ENCODE data around the gene CWF19L1. TPM values are rescaled to one million over a fixed set of nuclear protein-coding genes. Genes with fewer than 3 reads are reported as not detected.

Gene CWF19L1
- total and polyA plus RNA-seq, 2 donors (not counting 1 experiment from before 2014, with no cell fraction given) = 16.0 to 17.3 TPM

- H3K36me3 ChIP-seq (ENCODE audit: control insufficient read depth, insufficient read depth, low read length) = peaks cover 2% of the 10 kb centered on the region
Observed at GRCh38 chr10:100209303-100209702, 58.1 kb downstream of the CWF19L1 start.

GRCh38 chr10:100208276-100208675 is 59.2 kb downstream of the CWF19L1 start:
- H3K4me2 ChIP-seq (ENCODE audit: extremely low read depth, insufficient read depth, low read length) = no peak overlapping the region
- TF ChIP-seq EZH2 (IDR thresholded peaks at IDR 0.05; ENCODE audit: low read length, missing control alignments) (no peak), CTCF (conservative IDR thresholded peaks at IDR 0.05 in 1 of 2, IDR thresholded peaks at IDR 0.05 in 1 of 2; ENCODE audit: low read depth in 1 of 2, low read length in 2 of 2) (no peak)
- H3K4me3 ChIP-seq (replicated peaks in 1 of 4; ENCODE audit: control extremely low read depth in 1 of 4, insufficient read depth in 1 of 4, low read depth in 3 of 4, low read length in 4 of 4) = no peak overlapping the region
- H3K27me3 ChIP-seq (ENCODE audit: control insufficient read depth, insufficient read depth, low read length) = no peaks in the 10 kb centered on the region
- H3K9ac ChIP-seq (ENCODE audit: insufficient read depth, low read length) = no peak overlapping the region
- no peak overlapping the region for H2AFZ ChIP-seq (ENCODE audit: low read length)
- H3K79me2 ChIP-seq (ENCODE audit: control insufficient read depth, insufficient read depth, low read length) = no peaks in the 10 kb centered on the region
- no peaks in the 10 kb centered on the region for H3K9me3 ChIP-seq (ENCODE audit: control insufficient read depth, insufficient read depth, low read depth, low read length)
- H3K27ac ChIP-seq (ENCODE audit: insufficient read depth, low read length) = no peak overlapping the region
- H3K4me1 ChIP-seq (ENCODE audit: control insufficient read depth, extremely low read depth, insufficient read depth, low read length) = no peaks in the 10 kb centered on the region
- no peaks in the 10 kb centered on the region for H4K20me1 ChIP-seq (ENCODE audit: control insufficient read depth, extremely low read depth, insufficient read depth, low read length)
- DNase-seq (ENCODE audit: low read depth in 2 of 2) = no peak
- peaks cover 3% of the 10 kb centered on the region for H3K36me3 ChIP-seq (ENCODE audit: control insufficient read depth, insufficient read depth, low read length)

More at GRCh38 chr10:100209303-100209702, 58.1 kb downstream of the CWF19L1 start:
- H3K79me2 ChIP-seq (ENCODE audit: control insufficient read depth, insufficient read depth, low read length) = no peaks in the 10 kb centered on the region
- peak in 1 of 2 donors; percentile 80 for DNase-seq (ENCODE audit: low read depth in 2 of 2)
- TF ChIP-seq CTCF (conservative IDR thresholded peaks at IDR 0.05 in 1 of 2, IDR thresholded peaks at IDR 0.05 in 1 of 2; ENCODE audit: low read depth in 1 of 2, low read length in 2 of 2) (no peak), EZH2 (IDR thresholded peaks at IDR 0.05; ENCODE audit: low read length, missing control alignments) (no peak)
- no peak overlapping the region for H3K4me2 ChIP-seq (ENCODE audit: extremely low read depth, insufficient read depth, low read length)
- no peak overlapping the region for H3K27ac ChIP-seq (ENCODE audit: insufficient read depth, low read length)
- H4K20me1 ChIP-seq (ENCODE audit: control insufficient read depth, extremely low read depth, insufficient read depth, low read length) = no peaks in the 10 kb centered on the region
- no peak overlapping the region for H2AFZ ChIP-seq (ENCODE audit: low read length)
- no peak overlapping the region for H3K9ac ChIP-seq (ENCODE audit: insufficient read depth, low read length)
- no peak overlapping the region for H3K4me3 ChIP-seq (replicated peaks in 1 of 4; ENCODE audit: control extremely low read depth in 1 of 4, insufficient read depth in 1 of 4, low read depth in 3 of 4, low read length in 4 of 4)
- no peaks in the 10 kb centered on the region for H3K27me3 ChIP-seq (ENCODE audit: control insufficient read depth, insufficient read depth, low read length)
- H3K4me1 ChIP-seq (ENCODE audit: control insufficient read depth, extremely low read depth, insufficient read depth, low read length) = no peaks in the 10 kb centered on the region
- H3K9me3 ChIP-seq (ENCODE audit: control insufficient read depth, insufficient read depth, low read depth, low read length) = no peaks in the 10 kb centered on the region

GRCh38 chr10:100204370-100204769 is 63.1 kb downstream of the CWF19L1 start:
- Histone ChIP-seq H3K9me3 (ENCODE audit: control insufficient read depth, insufficient read depth, low read depth, low read length) (no peaks in the 10 kb centered on the region), H4K20me1 (ENCODE audit: control insufficient read depth, extremely low read depth, insufficient read depth, low read length) (no peaks in the 10 kb centered on the region), H3K9ac (ENCODE audit: insufficient read depth, low read length) (no peak overlapping the region), H2AFZ (ENCODE audit: low read length) (no peak overlapping the region), H3K79me2 (ENCODE audit: control insufficient read depth, insufficient read depth, low read length) (no peaks in the 10 kb centered on the region), H3K36me3 (ENCODE audit: control insufficient read depth, insufficient read depth, low read length) (peaks cover 7% of the 10 kb centered on the region), H3K4me3 (replicated peaks in 1 of 4; ENCODE audit: control extremely low read depth in 1 of 4, insufficient read depth in 1 of 4, low read depth in 3 of 4, low read length in 4 of 4) (no peak overlapping the region), H3K27ac (ENCODE audit: insufficient read depth, low read length) (no peak overlapping the region), H3K27me3 (ENCODE audit: control insufficient read depth, insufficient read depth, low read length) (no peaks in the 10 kb centered on the region), H3K4me1 (ENCODE audit: control insufficient read depth, extremely low read depth, insufficient read depth, low read length) (no peaks in the 10 kb centered on the region), H3K4me2 (ENCODE audit: extremely low read depth, insufficient read depth, low read length) (no peak overlapping the region)
- TF ChIP-seq CTCF (conservative IDR thresholded peaks at IDR 0.05 in 1 of 2, IDR thresholded peaks at IDR 0.05 in 1 of 2; ENCODE audit: low read depth in 1 of 2, low read length in 2 of 2) (no peak), EZH2 (IDR thresholded peaks at IDR 0.05; ENCODE audit: low read length, missing control alignments) (no peak)
- DNase-seq (ENCODE audit: low read depth in 2 of 2) = no peak
